HG03196 (cell line): ENCODE data around the gene ARL16.

ENCODE experiments used
- ATAC-seq: cut with Tn5 transposase; IDR thresholded peaks from one replicate; pipeline ENCODE4 v1.9.1; 2021; ENCODE audit not compliant: unreplicated experiment

ARL16 gene

GRCh38 chr17:81673561-81674258, 9.9 kb downstream of the ARL16 start:
- no peak for ATAC-seq

- no peak for ATAC-seq
These were observed 10.6 kb downstream of the ARL16 start for GRCh38 chr17:81672954-81673353.

GRCh38 chr17:81672504-81672903, 11.1 kb downstream of the ARL16 start:
- no peak for ATAC-seq

DNA sequence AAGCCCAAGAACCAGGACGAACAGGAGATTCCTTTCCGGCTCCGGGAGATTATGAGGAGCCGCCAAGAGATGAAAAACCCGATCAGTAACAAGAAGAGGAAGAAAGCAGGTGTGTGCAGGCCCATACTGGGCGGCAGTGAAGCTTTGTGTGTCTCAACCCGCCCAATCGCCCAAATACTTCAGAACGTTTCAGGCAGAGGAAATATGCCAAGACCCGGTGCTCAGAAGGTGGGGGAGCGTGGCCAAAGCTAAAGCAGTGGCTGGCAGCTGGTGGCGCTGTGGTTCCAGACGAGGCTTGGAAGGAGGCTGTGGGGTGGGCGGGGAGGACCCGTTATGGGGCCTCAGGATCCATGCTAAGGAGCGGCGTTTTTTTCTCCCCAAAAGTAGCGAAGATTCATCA, 15.8 kb downstream of the ARL16 start:
- ATAC-seq = no peak

- peak; percentile 78 for ATAC-seq
These were observed 17.0 kb downstream of the ARL16 start, which contains the start of the genes CCDC137 and OXLD1 for GRCh38 chr17:81666342-81667191. TSS of gene CCDC137 (plus strand) at chr17:81666737. CDS start at chr17:81666767, 30 bp downstream. TSS of gene OXLD1 (minus strand) at chr17:81666605. CDS start at chr17:81666577, 28 bp downstream.

GRCh38 chr17:81666092-81666341, 17.6 kb downstream of the ARL16 start:
- no peak for ATAC-seq

- ATAC-seq = peak; percentile 10
These were observed 18.1 kb downstream of the ARL16 start for GRCh38 chr17:81665205-81666091.

DNA sequence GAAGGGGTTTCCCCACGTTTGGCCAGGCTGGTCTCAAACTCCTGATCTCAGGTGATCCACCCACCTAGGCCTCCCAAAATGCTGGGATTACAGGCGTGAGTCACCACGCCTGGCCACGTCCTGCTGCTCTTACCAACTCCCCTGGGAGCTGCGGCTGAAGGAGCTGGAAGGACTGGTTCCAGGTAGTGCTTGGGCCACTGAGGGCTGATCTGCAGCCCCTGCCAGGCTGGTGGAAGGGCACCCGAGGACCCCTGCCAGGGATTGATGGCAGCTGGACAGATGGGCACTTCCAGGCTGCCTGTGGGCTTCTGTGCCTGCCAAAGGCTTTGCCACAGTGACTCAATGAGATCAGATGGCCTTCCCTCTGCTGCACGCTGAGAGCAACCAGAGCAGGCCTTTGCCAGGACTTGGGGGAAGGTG, 19.5 kb downstream of the ARL16 start:
- ATAC-seq = no peak

- ATAC-seq = no peak
These were observed 21.6 kb downstream of the ARL16 start for GRCh38 chr17:81662002-81662401.

DNA sequence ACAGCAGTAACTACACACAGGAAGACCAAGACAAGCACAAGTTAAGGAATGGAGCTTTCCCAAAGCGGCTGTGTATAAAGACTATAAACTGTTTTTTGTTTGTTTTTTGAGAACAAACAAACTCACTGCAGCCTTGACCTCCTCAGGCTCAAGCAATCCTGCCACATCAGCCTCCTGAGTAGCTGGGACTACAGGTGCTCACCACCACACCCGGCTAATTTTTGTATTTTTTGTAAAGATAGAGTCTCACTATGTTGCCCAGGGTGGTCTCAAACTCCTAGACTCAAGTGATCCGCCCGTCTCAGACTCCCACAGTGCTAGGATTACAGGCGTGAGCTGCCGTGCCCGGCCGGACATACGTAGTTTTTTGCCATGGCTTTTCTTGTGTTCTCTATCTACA, 23.2 kb downstream of the ARL16 start:
- no peak for ATAC-seq

GRCh38 chr17:81659038-81659437, 24.6 kb downstream of the ARL16 start:
- ATAC-seq = no peak

DNA sequence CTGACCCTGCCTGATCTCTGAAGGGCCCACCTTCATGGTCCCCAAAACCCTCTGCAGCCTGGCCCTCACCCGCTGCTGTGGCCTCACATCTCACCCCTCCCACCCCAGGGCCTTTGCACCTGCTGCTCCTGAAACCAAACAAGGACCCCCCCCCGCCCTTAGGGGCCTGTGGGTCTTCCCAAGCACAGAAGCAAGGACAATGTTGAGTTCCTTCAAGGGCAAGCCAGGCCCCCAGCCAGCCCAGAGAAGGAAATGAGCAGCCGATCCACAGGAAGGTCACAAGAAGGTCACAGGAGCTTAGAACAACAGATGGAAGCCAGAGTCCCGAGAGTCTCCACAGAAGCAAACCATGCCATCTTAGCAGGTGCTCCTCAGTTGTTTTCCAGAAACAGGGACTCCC, 26.8 kb downstream of the ARL16 start:
- no peak for ATAC-seq

- ATAC-seq = no peak
These were observed 27.4 kb downstream of the ARL16 start, which contains the start of gene PDE6G for GRCh38 chr17:81656118-81656743. TSS of gene PDE6G (minus strand) at chr17:81656542. CDS start at chr17:81653305, 3,237 bp downstream.

DNA sequence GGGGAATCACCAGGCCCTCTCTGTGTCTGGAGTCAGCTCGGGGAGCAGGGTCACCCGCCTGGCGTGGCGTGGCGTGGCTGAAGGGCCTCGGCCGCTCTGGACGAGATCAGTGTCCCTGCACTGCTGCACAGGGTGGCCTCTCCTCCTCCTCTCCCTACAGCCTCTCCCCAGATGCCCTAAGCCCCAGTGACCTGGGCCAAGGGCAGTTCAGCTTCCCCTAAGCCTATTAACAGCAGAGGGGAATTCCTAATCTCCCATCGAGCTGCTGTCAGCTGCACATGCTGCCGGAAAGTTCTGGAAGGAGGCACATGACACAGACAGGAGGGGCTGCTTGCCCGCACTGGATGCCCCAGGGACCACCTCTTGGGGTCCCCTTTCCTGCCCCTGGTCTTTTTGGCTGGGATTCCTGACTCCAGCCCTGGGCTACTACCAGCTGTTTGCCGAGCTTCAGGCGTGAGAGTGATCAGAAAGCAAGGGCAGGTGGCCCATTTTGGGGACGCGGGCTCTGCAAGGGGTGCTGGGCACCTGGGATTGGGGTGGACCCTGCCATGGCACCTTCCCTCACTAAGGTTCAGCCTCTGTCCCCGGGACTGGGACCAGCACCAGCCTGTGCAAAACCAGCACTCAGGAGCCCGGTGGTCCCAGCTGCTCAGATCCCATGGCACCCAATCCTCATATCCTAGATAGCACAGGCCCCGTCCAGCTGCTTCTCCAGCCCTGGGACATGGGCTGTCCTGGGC, 28.0 kb downstream of the ARL16 start:
- ATAC-seq = no peak

- no peak for ATAC-seq
These were observed 30.5 kb downstream of the ARL16 start for GRCh38 chr17:81652906-81653771.

GRCh38 chr17:81651692-81652091, 31.9 kb downstream of the ARL16 start:
- no peak for ATAC-seq

DNA sequence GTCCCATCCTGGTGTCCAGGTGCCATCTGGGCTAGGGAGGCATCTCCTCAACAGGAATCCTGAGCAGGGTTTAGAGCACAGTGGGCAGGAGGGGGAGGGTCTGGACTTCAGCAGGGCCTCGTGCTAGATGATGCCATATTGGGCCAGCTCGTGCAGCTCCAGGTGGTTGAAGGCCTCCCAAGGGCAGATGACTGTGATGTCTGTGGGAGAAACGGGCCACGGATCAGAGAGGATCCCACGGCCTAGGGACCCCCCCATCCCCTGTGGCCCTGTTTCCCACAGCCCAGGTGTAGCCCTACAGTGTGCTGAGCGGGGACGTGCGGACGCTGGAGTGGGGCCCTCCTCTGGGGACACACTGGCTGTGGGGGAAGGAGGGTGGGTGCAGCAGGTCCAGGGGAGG, 32.6 kb downstream of the ARL16 start:
- ATAC-seq = no peak

GRCh38 chr17:81648707-81649085, 34.9 kb downstream of the ARL16 start:
- no peak for ATAC-seq

DNA sequence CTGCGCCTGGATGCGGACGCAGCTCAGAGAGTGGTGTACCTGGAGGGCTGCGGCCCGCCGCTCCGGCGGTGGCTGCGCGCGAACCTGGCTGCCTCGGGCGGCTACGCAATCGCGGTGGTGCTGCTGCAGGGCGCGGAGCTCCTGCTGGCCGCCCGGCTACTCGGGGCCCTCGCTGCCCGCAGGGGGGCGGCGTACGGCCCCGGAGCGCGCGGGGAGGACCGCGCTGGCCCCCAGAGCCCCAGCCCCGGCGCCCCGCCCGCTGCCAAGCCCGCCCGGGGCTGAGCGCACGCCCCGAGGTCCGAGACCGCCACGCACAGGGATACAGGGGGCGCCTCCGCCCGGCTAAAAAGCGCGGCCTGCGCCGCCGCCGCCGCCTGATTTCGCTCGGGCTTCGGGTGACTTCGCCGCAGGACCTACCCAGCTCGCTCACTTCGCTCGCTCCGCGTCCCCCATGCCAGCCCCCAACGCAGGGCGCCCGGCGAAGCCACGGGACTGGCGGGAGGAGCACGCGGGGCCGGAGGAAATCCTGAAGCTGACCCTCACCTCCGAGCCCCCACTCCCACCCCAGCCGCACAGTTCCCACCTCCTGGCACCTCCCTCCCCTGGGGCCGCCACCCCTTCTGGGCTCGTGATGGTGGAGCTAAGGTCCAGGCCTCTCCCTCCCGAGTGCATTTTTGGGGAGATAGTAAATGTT, 35.4 kb downstream of the ARL16 start:
- ATAC-seq = no peak
